HEK293 (cell line): ENCODE results near the gene ASXL2.

Experiments
- GLI4 ChIP-seq: fragments of 450-650 bp; formaldehyde crosslinking; IDR thresholded peaks from 2 replicates; pipeline ENCODE4 v1.5.1; 2016; ENCODE audit warnings: missing biosample characterization, missing genetic modification characterization
- KLF10 ChIP-seq: fragments of 450-650 bp; IDR thresholded peaks from 2 replicates; pipeline ENCODE4 v1.5.1; 2018; ENCODE audit warnings: missing biosample characterization, mild to moderate bottlenecking, missing genetic modification characterization
- KLF16 ChIP-seq: fragments of 450-650 bp; formaldehyde crosslinking; IDR thresholded peaks from 2 replicates; pipeline ENCODE4 v1.5.1; 2017; ENCODE audit warnings: missing biosample characterization, missing genetic modification characterization
- RBAK ChIP-seq: fragments of 450-650 bp; formaldehyde crosslinking; IDR thresholded peaks from 2 replicates; pipeline ENCODE4 v1.5.1; 2016; ENCODE audit warnings: missing biosample characterization, missing genetic modification characterization
- ZNF274 ChIP-seq, 2 experiments: fragments of 200-500 bp in 1 of 2; fragments of 450-650 bp in 1 of 2; sonication (Bioruptor generic) in 1 of 2; formaldehyde crosslinking in 1 of 2; IDR thresholded peaks; 2 replicates each; pipeline versions ENCODE4 v1.5.1 to v1.6.1; 2014 to 2016; ENCODE audit warnings: borderline replicate concordance in 1 of 2, inconsistent platforms in 1 of 2, low read length in 1 of 2, missing biosample characterization in 1 of 2, missing genetic modification characterization in 1 of 2
- ZNF544 ChIP-seq: fragments of 450-650 bp; formaldehyde crosslinking; IDR thresholded peaks from 2 replicates; pipeline ENCODE4 v1.5.0; 2017; ENCODE audit warnings: missing biosample characterization, missing genetic modification characterization
- ZNF621 ChIP-seq: fragments of 450-650 bp; formaldehyde crosslinking; IDR thresholded peaks from 2 replicates; pipeline ENCODE4 v1.5.1; 2017; ENCODE audit warnings: missing biosample characterization, missing genetic modification characterization
- ZNF660 ChIP-seq: fragments of 450-650 bp; IDR thresholded peaks from 2 replicates; pipeline ENCODE4 v1.5.1; 2018; ENCODE audit warnings: missing biosample characterization, mild to moderate bottlenecking, missing genetic modification characterization
- TF ChIP-seq, protein P1 (sequence below): fragments of 450-650 bp; formaldehyde crosslinking; IDR thresholded peaks from 2 replicates; pipeline ENCODE4 v1.5.1; 2016; ENCODE audit warnings: missing biosample characterization, missing genetic modification characterization
- TF ChIP-seq, protein P2 (sequence below): fragments of 450-650 bp; formaldehyde crosslinking; IDR thresholded peaks from 2 replicates; pipeline ENCODE4 v1.5.1; 2016; ENCODE audit warnings: missing biosample characterization, missing genetic modification characterization
- TF ChIP-seq, protein P3 (sequence below): fragments of 450-650 bp; formaldehyde crosslinking; IDR thresholded peaks from 2 replicates; pipeline ENCODE4 v1.5.1; 2017; ENCODE audit warnings: missing biosample characterization, mild to moderate bottlenecking, missing genetic modification characterization, moderate library complexity

DNA sequence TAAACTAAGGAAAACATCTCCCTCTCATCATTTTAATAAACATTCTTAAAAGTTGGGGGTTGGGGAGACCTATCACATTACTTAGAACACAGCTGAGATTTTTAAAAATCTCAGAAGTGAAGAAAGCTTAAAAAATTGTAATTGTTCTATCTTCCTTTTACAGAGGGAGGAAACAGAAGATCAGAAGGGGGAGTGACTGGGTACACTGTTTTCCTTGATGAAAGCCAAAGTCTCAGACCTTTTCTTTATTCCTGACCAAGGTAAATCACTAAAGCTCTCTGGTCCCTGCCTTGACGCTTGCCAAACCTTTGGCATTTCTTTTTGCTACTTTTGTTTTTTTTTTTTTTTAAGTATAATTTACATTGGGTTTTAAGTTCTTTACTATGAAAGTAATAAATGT, 119.9 kb downstream of the ASXL2 start:
- TF ChIP-seq, protein P1, sequence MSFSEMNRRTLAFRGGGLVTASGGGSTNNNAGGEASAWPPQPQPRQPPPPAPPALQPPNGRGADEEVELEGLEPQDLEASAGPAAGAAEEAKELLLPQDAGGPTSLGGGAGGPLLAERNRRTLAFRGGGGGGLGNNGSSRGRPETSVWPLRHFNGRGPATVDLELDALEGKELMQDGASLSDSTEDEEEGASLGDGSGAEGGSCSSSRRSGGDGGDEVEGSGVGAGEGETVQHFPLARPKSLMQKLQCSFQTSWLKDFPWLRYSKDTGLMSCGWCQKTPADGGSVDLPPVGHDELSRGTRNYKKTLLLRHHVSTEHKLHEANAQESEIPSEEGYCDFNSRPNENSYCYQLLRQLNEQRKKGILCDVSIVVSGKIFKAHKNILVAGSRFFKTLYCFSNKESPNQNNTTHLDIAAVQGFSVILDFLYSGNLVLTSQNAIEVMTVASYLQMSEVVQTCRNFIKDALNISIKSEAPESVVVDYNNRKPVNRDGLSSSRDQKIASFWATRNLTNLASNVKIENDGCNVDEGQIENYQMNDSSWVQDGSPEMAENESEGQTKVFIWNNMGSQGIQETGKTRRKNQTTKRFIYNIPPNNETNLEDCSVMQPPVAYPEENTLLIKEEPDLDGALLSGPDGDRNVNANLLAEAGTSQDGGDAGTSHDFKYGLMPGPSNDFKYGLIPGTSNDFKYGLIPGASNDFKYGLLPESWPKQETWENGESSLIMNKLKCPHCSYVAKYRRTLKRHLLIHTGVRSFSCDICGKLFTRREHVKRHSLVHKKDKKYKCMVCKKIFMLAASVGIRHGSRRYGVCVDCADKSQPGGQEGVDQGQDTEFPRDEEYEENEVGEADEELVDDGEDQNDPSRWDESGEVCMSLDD (tag by site-specific recombination), result no peak
- TF ChIP-seq, protein P2, sequence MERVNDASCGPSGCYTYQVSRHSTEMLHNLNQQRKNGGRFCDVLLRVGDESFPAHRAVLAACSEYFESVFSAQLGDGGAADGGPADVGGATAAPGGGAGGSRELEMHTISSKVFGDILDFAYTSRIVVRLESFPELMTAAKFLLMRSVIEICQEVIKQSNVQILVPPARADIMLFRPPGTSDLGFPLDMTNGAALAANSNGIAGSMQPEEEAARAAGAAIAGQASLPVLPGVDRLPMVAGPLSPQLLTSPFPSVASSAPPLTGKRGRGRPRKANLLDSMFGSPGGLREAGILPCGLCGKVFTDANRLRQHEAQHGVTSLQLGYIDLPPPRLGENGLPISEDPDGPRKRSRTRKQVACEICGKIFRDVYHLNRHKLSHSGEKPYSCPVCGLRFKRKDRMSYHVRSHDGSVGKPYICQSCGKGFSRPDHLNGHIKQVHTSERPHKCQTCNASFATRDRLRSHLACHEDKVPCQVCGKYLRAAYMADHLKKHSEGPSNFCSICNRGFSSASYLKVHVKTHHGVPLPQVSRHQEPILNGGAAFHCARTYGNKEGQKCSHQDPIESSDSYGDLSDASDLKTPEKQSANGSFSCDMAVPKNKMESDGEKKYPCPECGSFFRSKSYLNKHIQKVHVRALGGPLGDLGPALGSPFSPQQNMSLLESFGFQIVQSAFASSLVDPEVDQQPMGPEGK (tag by site-specific recombination), result no peak
- TF ChIP-seq KLF16 (tag by site-specific recombination), result no peak
- no peak for TF ChIP-seq RBAK (tag by site-specific recombination)
- no peak for TF ChIP-seq ZNF660
- TF ChIP-seq ZNF274 (IDR thresholded peaks at IDR 0.05; ENCODE audit: low read length), result no peak
- no peak for TF ChIP-seq ZNF274 (tag by site-specific recombination; IDR thresholded peaks at IDR 0.05; ENCODE audit: borderline replicate concordance)
- no peak for TF ChIP-seq KLF10 (tag by site-specific recombination)
- no peak for TF ChIP-seq ZNF621
- TF ChIP-seq, protein P3, sequence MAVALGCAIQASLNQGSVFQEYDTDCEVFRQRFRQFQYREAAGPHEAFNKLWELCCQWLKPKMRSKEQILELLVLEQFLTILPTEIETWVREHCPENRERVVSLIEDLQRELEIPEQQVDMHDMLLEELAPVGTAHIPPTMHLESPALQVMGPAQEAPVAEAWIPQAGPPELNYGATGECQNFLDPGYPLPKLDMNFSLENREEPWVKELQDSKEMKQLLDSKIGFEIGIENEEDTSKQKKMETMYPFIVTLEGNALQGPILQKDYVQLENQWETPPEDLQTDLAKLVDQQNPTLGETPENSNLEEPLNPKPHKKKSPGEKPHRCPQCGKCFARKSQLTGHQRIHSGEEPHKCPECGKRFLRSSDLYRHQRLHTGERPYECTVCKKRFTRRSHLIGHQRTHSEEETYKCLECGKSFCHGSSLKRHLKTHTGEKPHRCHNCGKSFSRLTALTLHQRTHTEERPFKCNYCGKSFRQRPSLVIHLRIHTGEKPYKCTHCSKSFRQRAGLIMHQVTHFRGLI (tag by site-specific recombination), result no peak
- no peak for TF ChIP-seq GLI4 (tag by site-specific recombination)
- TF ChIP-seq ZNF544 (tag by site-specific recombination), result no peak
